Measurements from ENCODE around the gene MEGF11. TPM values are rescaled to one million over a fixed set of nuclear protein-coding genes. Genes with fewer than 3 reads are reported as not detected.

MEGF11 gene
- total RNA-seq, 2 donors from 2014 or later: not detected

GRCh38 chr15:66078196-66078928 lies 175.2 kb downstream of the MEGF11 start:
- no peak for DNase-seq
- Mint-ChIP-seq H3K4me1 (no peaks in the 10 kb centered on the region), H3K4me3 (no peak overlapping the region), H3K36me3 (ENCODE audit: low read depth) (peaks cover 5% of the 10 kb centered on the region), H3K27ac (no peak overlapping the region), H3K27me3 (peaks cover 51% of the 10 kb centered on the region)
- ATAC-seq: no peak
- no peaks in the 10 kb centered on the region for H3K9me3 ChIP-seq (ENCODE audit: control insufficient read depth, low read length, poor library complexity, severe bottlenecking)

DNA sequence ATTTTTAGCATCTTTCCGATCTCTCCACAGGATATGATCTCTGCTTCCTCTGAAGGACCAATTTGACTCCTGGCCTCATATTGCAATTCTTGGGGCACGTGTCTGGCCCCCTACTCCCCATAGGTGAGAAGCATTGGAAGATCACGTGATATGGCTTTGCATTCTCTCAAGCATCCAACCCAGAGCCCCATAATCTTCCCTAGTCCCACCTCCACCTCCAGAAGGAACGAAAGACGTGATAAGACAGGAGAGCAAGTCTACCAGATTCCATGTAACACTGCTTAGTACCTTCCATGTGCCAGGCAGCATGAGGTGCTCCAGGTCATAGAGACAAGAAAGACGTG lies 176.3 kb downstream of the MEGF11 start:
- Mint-ChIP-seq H3K36me3 (ENCODE audit: low read depth) (peaks cover 5% of the 10 kb centered on the region), H3K27ac (no peak overlapping the region), H3K4me1 (no peaks in the 10 kb centered on the region), H3K27me3 (peaks cover 53% of the 10 kb centered on the region), H3K4me3 (no peak overlapping the region)
- DNase-seq: no peak
- no peak for ATAC-seq
- H3K9me3 ChIP-seq (ENCODE audit: control insufficient read depth, low read length, poor library complexity, severe bottlenecking): no peaks in the 10 kb centered on the region

- Mint-ChIP-seq H3K27ac (no peak overlapping the region), H3K4me3 (no peak overlapping the region), H3K4me1 (no peaks in the 10 kb centered on the region), H3K36me3 (ENCODE audit: low read depth) (peaks cover 5% of the 10 kb centered on the region), H3K27me3 (peaks cover 57% of the 10 kb centered on the region)
- DNase-seq (no peak), ATAC-seq (no peak)
- no peaks in the 10 kb centered on the region for H3K9me3 ChIP-seq (ENCODE audit: control insufficient read depth, low read length, poor library complexity, severe bottlenecking)
These were observed 176.8 kb downstream of the MEGF11 start for GRCh38 chr15:66076591-66077319.

GRCh38 chr15:66075947-66076346 lies 177.6 kb downstream of the MEGF11 start:
- DNase-seq: no peak
- Mint-ChIP-seq H3K4me3 (no peak overlapping the region), H3K27ac (no peak overlapping the region), H3K36me3 (ENCODE audit: low read depth) (peaks cover 5% of the 10 kb centered on the region), H3K4me1 (no peaks in the 10 kb centered on the region), H3K27me3 (peaks cover 54% of the 10 kb centered on the region)
- ATAC-seq: no peak
- no peaks in the 10 kb centered on the region for H3K9me3 ChIP-seq (ENCODE audit: control insufficient read depth, low read length, poor library complexity, severe bottlenecking)

DNA sequence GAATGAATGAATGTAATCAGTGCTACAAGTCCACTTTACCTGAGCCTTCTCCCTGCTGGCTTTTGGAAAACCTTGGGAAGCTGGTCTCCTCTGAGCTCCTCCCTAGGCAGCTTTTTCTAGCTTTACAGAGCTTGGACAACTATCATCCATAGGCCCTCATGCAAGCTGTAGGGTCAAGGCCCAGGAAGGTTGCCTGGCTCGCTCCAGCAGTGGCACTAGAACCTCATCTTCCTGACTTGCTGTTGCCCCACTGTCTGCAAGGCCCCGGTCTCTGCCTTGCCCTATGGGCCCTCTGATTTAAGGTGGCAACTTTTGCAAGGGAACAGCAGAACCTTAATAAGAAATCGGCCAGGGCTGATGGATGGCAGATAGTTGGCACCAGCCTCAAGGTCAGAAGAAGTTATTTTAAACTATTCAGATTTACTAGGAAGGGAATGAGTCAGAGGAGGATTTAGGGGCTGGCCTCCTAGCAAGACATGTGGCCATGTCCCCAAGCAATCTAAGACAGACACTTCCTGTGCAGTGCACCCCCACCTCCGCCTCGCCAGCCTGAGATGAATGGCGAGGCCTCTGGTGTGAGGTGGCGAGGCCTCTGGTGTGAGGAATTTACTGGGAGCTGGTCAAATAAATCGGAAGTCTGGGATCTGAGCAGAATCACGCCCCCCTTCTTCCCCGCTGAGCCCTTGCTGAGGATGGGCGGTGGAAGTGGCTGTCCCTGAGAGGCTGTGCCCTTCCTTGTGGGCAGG lies 180.8 kb downstream of the MEGF11 start:
- H3K4me3 Mint-ChIP-seq: no peak overlapping the region
- ATAC-seq (no peak), DNase-seq (no peak)
- no peak overlapping the region for H3K27ac Mint-ChIP-seq
- peaks cover 51% of the 10 kb centered on the region for H3K27me3 Mint-ChIP-seq
- H3K36me3 Mint-ChIP-seq (ENCODE audit: low read depth): peaks cover 5% of the 10 kb centered on the region
- no peaks in the 10 kb centered on the region for H3K4me1 Mint-ChIP-seq
- H3K9me3 ChIP-seq (ENCODE audit: control insufficient read depth, low read length, poor library complexity, severe bottlenecking): no peaks in the 10 kb centered on the region

DNA sequence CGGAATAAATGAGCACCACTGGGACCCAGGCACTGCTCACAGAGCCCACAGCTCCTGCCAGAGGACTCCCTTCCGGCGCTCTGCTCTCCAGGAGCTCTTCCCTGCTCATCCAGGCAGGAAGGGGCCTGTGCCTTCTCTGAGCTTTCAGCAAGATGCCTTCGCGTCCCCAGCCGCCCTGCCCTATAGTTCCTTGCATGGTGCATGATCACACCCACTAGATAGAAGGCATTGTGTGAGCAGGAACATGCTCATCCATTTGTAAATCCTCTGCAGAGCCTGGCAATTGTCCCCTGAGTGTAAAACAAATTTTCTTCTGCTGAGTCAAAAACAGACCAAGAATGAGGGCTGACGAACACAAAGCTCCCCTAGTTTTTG lies 181.6 kb downstream of the MEGF11 start:
- Mint-ChIP-seq H3K27me3 (peaks cover 42% of the 10 kb centered on the region), H3K4me3 (no peak overlapping the region), H3K4me1 (no peaks in the 10 kb centered on the region), H3K36me3 (ENCODE audit: low read depth) (peaks cover 2% of the 10 kb centered on the region), H3K27ac (no peak overlapping the region)
- no peak for DNase-seq
- H3K9me3 ChIP-seq (ENCODE audit: control insufficient read depth, low read length, poor library complexity, severe bottlenecking): no peaks in the 10 kb centered on the region
- no peak for ATAC-seq

DNA sequence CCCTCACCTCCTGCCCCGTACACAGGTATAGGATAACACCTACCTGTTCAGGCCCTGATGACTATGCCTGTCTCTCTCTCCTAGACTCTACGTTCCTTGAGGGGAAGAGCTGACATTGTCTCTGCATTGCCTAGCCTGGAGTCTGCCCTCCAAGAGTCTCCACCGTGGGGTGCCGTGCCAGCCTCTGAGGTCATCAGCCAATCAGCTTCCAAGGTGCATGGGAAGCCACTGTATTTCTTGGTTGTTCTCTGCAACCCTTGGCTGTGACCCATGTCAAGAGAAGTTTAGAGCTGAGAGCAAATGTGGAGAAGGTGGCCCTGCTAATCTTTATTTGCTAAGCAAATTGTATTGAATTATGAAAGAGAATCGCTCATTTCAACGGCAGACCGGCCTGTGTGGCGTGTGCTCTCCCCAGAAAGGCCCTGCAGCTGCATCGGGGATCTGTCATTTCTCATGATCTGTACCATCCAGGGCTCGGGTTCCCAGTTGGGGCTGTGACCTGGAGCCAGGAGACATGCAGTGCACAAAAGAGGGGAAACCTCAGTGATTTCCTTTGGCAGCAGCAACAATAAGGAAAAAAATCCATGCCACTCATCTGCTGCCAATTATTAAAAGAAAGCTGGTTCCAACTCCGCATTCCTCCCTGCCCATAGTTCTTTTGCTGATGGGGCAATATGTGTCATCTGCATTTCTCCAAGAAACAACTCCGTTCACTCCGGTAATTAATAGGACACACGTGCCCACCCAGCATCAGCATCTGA lies 182.2 kb downstream of the MEGF11 start:
- H3K9me3 ChIP-seq (ENCODE audit: control insufficient read depth, low read length, poor library complexity, severe bottlenecking): no peaks in the 10 kb centered on the region
- no peaks in the 10 kb centered on the region for H3K4me1 Mint-ChIP-seq
- no peak overlapping the region for H3K4me3 Mint-ChIP-seq
- H3K36me3 Mint-ChIP-seq (ENCODE audit: low read depth): peaks cover 2% of the 10 kb centered on the region
- H3K27ac Mint-ChIP-seq: no peak overlapping the region
- ATAC-seq (no peak), DNase-seq (no peak)
- H3K27me3 Mint-ChIP-seq: peaks cover 38% of the 10 kb centered on the region

DNA sequence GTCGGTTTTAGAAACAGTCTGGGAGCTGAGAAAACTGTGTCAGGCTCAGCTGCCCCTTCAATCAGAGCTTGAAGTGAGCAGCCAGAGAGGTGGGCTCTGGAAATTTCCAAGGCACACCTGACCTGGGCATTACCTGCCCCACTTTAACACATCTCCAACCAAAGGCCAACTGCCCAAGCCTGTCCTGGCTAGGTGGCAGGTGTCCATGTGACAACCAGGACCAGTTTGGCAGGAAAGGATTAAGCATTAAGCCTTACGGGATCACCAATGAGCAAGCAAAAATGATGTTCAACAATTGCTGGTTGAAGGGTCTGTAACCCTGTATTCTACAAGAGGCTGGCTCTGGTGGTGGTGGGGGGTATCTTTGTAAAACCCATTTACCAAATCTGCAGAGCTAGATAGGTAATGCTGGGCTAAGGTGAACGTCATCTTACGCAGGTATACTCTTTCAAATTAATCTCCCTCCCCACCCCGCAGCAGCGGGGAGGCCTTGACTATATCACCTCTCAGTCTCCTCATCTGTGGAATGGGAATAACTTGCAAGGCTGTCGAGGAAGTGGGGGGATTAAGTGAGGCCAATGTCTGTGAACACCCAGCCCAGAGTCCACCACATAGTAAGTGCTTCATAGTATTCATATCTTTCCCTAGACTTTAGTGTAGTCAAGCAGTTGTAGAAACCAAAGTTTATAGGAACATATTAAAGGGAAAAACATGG lies 183.2 kb downstream of the MEGF11 start:
- DNase-seq: no peak
- H3K4me3 Mint-ChIP-seq: no peak overlapping the region
- H3K36me3 Mint-ChIP-seq (ENCODE audit: low read depth): no peaks in the 10 kb centered on the region
- H3K27me3 Mint-ChIP-seq: peaks cover 36% of the 10 kb centered on the region
- no peaks in the 10 kb centered on the region for H3K9me3 ChIP-seq (ENCODE audit: control insufficient read depth, low read length, poor library complexity, severe bottlenecking)
- no peaks in the 10 kb centered on the region for H3K4me1 Mint-ChIP-seq
- ATAC-seq: no peak
- H3K27ac Mint-ChIP-seq: no peak overlapping the region

DNA sequence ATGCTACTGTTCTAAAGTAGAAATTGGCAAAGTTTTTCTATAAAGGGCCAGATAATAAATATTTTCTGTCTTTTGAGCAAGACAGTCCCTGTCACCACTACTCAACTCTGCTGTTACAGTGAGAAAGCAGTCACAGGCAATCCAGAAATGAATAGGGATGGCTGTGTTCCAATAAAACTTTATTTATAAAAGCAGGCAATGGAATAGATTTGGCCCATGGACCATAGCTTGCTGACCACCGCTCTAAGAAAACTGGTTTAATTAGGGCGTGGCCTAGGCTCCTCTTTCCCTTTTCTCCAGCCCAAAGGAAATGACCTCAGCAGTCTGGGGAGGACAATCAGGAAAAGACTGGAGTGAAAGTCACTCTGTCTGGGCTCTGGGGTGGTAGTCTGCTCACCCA lies 183.8 kb downstream of the MEGF11 start:
- Mint-ChIP-seq H3K27me3 (peaks cover 33% of the 10 kb centered on the region), H3K27ac (no peak overlapping the region), H3K4me1 (no peaks in the 10 kb centered on the region), H3K4me3 (no peak overlapping the region), H3K36me3 (ENCODE audit: low read depth) (no peaks in the 10 kb centered on the region)
- no peak for DNase-seq
- no peaks in the 10 kb centered on the region for H3K9me3 ChIP-seq (ENCODE audit: control insufficient read depth, low read length, poor library complexity, severe bottlenecking)
- no peak for ATAC-seq

- Mint-ChIP-seq H3K4me1 (no peaks in the 10 kb centered on the region), H3K36me3 (ENCODE audit: low read depth) (no peaks in the 10 kb centered on the region), H3K4me3 (no peak overlapping the region), H3K27me3 (peaks cover 34% of the 10 kb centered on the region), H3K27ac (no peak overlapping the region)
- no peaks in the 10 kb centered on the region for H3K9me3 ChIP-seq (ENCODE audit: control insufficient read depth, low read length, poor library complexity, severe bottlenecking)
- no peak for ATAC-seq
- DNase-seq: no peak
These were observed 184.7 kb downstream of the MEGF11 start for GRCh38 chr15:66068801-66069200.

GRCh38 chr15:66067687-66068086 lies 185.9 kb downstream of the MEGF11 start:
- Mint-ChIP-seq H3K27me3 (peaks cover 32% of the 10 kb centered on the region), H3K4me3 (no peak overlapping the region), H3K4me1 (no peaks in the 10 kb centered on the region), H3K27ac (no peak overlapping the region), H3K36me3 (ENCODE audit: low read depth) (no peaks in the 10 kb centered on the region)
- H3K9me3 ChIP-seq (ENCODE audit: control insufficient read depth, low read length, poor library complexity, severe bottlenecking): no peaks in the 10 kb centered on the region
- no peak for ATAC-seq
- no peak for DNase-seq

GRCh38 chr15:66066481-66066880 lies 187.1 kb downstream of the MEGF11 start:
- Mint-ChIP-seq H3K36me3 (ENCODE audit: low read depth) (no peaks in the 10 kb centered on the region), H3K4me1 (no peaks in the 10 kb centered on the region), H3K27me3 (peaks cover 21% of the 10 kb centered on the region), H3K27ac (no peak overlapping the region), H3K4me3 (no peak overlapping the region)
- no peak for ATAC-seq
- DNase-seq: no peak
- H3K9me3 ChIP-seq (ENCODE audit: control insufficient read depth, low read length, poor library complexity, severe bottlenecking): no peaks in the 10 kb centered on the region

Measured in T-helper 17 cell (primary cell).